ENCODE data around the gene RTP3.

RTP3 gene

DNA sequence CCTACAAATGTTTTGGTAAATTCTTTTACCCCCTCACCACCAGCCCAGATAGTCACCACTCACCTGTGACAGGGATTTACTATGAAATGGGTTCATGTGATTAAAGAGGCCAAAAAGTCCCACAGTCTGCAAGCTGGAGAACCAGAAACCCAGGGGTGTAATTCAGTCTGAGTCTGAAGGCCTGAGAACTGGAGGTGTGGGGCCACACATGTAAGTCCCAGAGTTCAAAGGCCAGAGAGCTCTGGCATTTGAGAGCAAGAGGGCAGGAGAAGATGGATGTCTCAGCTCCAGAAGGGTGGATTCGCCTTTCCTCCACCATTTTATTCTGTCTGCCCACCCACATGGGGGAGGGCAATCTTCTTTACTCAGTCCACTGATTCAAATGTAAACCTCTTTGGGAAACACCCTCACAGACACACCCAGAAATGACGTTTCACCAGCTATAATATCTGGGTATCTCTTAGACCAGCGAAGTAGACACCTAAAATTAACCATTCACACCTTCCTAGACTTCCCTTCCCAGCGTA lies 11.9 kb downstream of the RTP3 start:
- H2BK12ac ChIP-seq (ENCODE audit: low read length): no peak overlapping the region
- H3K9me3 ChIP-seq (ENCODE audit: insufficient read depth, low read depth, low read length): no peaks in the 10 kb centered on the region
- H3K79me1 ChIP-seq (ENCODE audit: low read length): no peaks in the 10 kb centered on the region
- H3K79me2 ChIP-seq (ENCODE audit: control insufficient read depth, insufficient read depth, low read length, poor library complexity): no peaks in the 10 kb centered on the region
- H3K4me1 ChIP-seq (ENCODE audit: control insufficient read depth in 1 of 2, insufficient read depth in 2 of 2, low read length in 2 of 2): no peaks in the 10 kb centered on the region
- no peak overlapping the region for H3K18ac ChIP-seq (ENCODE audit: low read length)
- no peak overlapping the region for H3K14ac ChIP-seq (ENCODE audit: low read length)
- no peak overlapping the region for H2AFZ ChIP-seq (ENCODE audit: insufficient read depth, low read length, poor library complexity)
- no peak overlapping the region for H2BK120ac ChIP-seq (ENCODE audit: insufficient read depth, low read length, poor library complexity)
- no peak overlapping the region for H4K8ac ChIP-seq (ENCODE audit: low read depth, low read length)
- no peak overlapping the region for H3K4me2 ChIP-seq (ENCODE audit: low read length)
- no peak overlapping the region for H3K4me3 ChIP-seq (ENCODE audit: low read depth, low read length)
- no peak overlapping the region for H2AK5ac ChIP-seq (ENCODE audit: low read length)
- no peak overlapping the region for H3K27ac ChIP-seq (ENCODE audit: low read depth, low read length)
- H3K27me3 ChIP-seq (ENCODE audit: insufficient read depth, low read length): no peaks in the 10 kb centered on the region
- no peak overlapping the region for H3K9ac ChIP-seq (ENCODE audit: low read length)
- H2BK5ac ChIP-seq (ENCODE audit: low read depth, low read length, poor library complexity): no peak overlapping the region
- no peak overlapping the region for H4K91ac ChIP-seq (ENCODE audit: low read depth, low read length)
- WGBS (ENCODE audit: extremely low coverage, insufficient coverage, insufficient read length): no CpG with 5 or more reads among the region's 4 CpGs
- H4K12ac ChIP-seq (ENCODE audit: low read depth, low read length): no peak overlapping the region
- no peak for DNase-seq
- H3K4ac ChIP-seq (ENCODE audit: low read depth, low read length): no peak overlapping the region
- H3K23ac ChIP-seq (ENCODE audit: low read length): no peak overlapping the region
- no peaks in the 10 kb centered on the region for H3K36me3 ChIP-seq (ENCODE audit: control insufficient read depth in 1 of 2, insufficient read depth in 2 of 2, low read length in 2 of 2)

DNA sequence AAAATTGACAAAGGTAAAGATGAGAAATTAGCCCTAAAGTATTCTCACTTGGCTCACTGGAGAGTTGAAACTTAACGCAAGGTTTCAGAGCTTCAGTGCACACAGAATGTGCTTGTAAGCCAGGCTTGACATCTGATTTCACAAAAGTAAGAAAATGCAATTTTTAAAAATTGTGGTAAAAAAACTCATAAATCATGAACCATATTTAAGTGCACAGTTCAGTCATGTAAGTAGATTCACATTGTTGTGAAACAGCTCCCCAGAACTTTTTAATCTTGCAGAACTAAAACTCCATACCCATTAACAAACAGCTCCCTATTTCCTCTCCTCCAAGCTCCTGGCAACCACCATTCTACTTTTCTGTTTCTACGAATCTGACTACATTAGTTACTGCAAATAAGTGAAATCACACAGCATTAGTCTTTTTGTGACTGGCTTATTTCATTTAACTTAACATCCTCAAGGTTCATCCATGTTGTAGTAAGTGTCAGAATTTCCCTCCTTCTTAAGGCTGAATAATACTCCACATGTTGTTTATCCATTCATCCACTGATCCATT lies 14.5 kb downstream of the RTP3 start:
- no peaks in the 10 kb centered on the region for H3K79me2 ChIP-seq (ENCODE audit: control insufficient read depth, insufficient read depth, low read length, poor library complexity)
- H3K9ac ChIP-seq (ENCODE audit: low read length): no peak overlapping the region
- no peak overlapping the region for H2AK5ac ChIP-seq (ENCODE audit: low read length)
- no peak overlapping the region for H3K23ac ChIP-seq (ENCODE audit: low read length)
- H3K27ac ChIP-seq (ENCODE audit: low read depth, low read length): no peak overlapping the region
- no peak overlapping the region for H2BK120ac ChIP-seq (ENCODE audit: insufficient read depth, low read length, poor library complexity)
- no peaks in the 10 kb centered on the region for H3K4me1 ChIP-seq (ENCODE audit: control insufficient read depth in 1 of 2, insufficient read depth in 2 of 2, low read length in 2 of 2)
- no peak for DNase-seq
- no peak overlapping the region for H4K8ac ChIP-seq (ENCODE audit: low read depth, low read length)
- no peak overlapping the region for H3K4me3 ChIP-seq (ENCODE audit: low read depth, low read length)
- H3K4ac ChIP-seq (ENCODE audit: low read depth, low read length): no peak overlapping the region
- no peak overlapping the region for H2BK12ac ChIP-seq (ENCODE audit: low read length)
- no peak overlapping the region for H4K12ac ChIP-seq (ENCODE audit: low read depth, low read length)
- H3K27me3 ChIP-seq (ENCODE audit: insufficient read depth, low read length): no peaks in the 10 kb centered on the region
- no peak overlapping the region for H3K18ac ChIP-seq (ENCODE audit: low read length)
- WGBS (ENCODE audit: extremely low coverage, insufficient coverage, insufficient read length): no CpG with 5 or more reads among the region's 2 CpGs
- no peaks in the 10 kb centered on the region for H3K79me1 ChIP-seq (ENCODE audit: low read length)
- no peaks in the 10 kb centered on the region for H3K9me3 ChIP-seq (ENCODE audit: insufficient read depth, low read depth, low read length)
- H2AFZ ChIP-seq (ENCODE audit: insufficient read depth, low read length, poor library complexity): no peak overlapping the region
- no peak overlapping the region for H3K4me2 ChIP-seq (ENCODE audit: low read length)
- H2BK5ac ChIP-seq (ENCODE audit: low read depth, low read length, poor library complexity): no peak overlapping the region
- no peak overlapping the region for H3K14ac ChIP-seq (ENCODE audit: low read length)
- H3K36me3 ChIP-seq (ENCODE audit: control insufficient read depth in 1 of 2, insufficient read depth in 2 of 2, low read length in 2 of 2): no peaks in the 10 kb centered on the region
- H4K91ac ChIP-seq (ENCODE audit: low read depth, low read length): no peak overlapping the region

DNA sequence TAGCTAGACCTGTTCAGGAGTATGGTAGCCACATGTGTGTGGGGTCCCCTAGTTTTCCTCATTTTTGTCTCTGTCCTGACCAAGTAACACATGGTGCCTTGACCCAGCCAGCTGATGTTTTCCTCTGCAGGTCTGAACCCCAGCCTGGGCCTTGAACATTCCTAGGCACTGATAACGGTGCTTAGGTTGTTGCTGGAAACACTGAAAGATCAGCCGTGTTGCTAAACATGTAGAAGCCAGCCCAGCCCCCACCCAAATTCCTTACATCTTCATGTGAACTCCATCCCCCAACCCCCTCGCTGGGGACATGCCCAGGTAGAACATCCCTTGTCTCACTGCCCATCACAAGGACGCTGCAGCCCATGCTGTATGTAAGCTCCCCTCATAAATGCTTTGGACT lies 18.7 kb downstream of the RTP3 start:
- Histone ChIP-seq H3K27ac (ENCODE audit: low read depth, low read length) (no peak overlapping the region), H3K27me3 (ENCODE audit: insufficient read depth, low read length) (no peaks in the 10 kb centered on the region), H4K12ac (ENCODE audit: low read depth, low read length) (no peak overlapping the region), H3K4me1 (ENCODE audit: control insufficient read depth in 1 of 2, insufficient read depth in 2 of 2, low read length in 2 of 2) (no peaks in the 10 kb centered on the region), H3K9me3 (ENCODE audit: insufficient read depth, low read depth, low read length) (no peaks in the 10 kb centered on the region), H3K18ac (ENCODE audit: low read length) (no peak overlapping the region), H3K4ac (ENCODE audit: low read depth, low read length) (no peak overlapping the region), H2AFZ (ENCODE audit: insufficient read depth, low read length, poor library complexity) (no peak overlapping the region), H3K4me3 (ENCODE audit: low read depth, low read length) (no peak overlapping the region), H3K9ac (ENCODE audit: low read length) (no peak overlapping the region), H4K8ac (ENCODE audit: low read depth, low read length) (no peak overlapping the region), H3K79me1 (ENCODE audit: low read length) (no peaks in the 10 kb centered on the region), H3K79me2 (ENCODE audit: control insufficient read depth, insufficient read depth, low read length, poor library complexity) (no peaks in the 10 kb centered on the region), H2BK12ac (ENCODE audit: low read length) (no peak overlapping the region), H2AK5ac (ENCODE audit: low read length) (no peak overlapping the region), H2BK5ac (ENCODE audit: low read depth, low read length, poor library complexity) (no peak overlapping the region), H3K23ac (ENCODE audit: low read length) (no peak overlapping the region), H3K36me3 (ENCODE audit: control insufficient read depth in 1 of 2, insufficient read depth in 2 of 2, low read length in 2 of 2) (no peaks in the 10 kb centered on the region), H3K14ac (ENCODE audit: low read length) (no peak overlapping the region), H2BK120ac (ENCODE audit: insufficient read depth, low read length, poor library complexity) (no peak overlapping the region), H3K4me2 (ENCODE audit: low read length) (no peak overlapping the region), H4K91ac (ENCODE audit: low read depth, low read length) (no peak overlapping the region)
- DNase-seq: no peak
- WGBS (ENCODE audit: extremely low coverage, insufficient coverage, insufficient read length): no CpG with 5 or more reads among the region's 4 CpGs

DNA sequence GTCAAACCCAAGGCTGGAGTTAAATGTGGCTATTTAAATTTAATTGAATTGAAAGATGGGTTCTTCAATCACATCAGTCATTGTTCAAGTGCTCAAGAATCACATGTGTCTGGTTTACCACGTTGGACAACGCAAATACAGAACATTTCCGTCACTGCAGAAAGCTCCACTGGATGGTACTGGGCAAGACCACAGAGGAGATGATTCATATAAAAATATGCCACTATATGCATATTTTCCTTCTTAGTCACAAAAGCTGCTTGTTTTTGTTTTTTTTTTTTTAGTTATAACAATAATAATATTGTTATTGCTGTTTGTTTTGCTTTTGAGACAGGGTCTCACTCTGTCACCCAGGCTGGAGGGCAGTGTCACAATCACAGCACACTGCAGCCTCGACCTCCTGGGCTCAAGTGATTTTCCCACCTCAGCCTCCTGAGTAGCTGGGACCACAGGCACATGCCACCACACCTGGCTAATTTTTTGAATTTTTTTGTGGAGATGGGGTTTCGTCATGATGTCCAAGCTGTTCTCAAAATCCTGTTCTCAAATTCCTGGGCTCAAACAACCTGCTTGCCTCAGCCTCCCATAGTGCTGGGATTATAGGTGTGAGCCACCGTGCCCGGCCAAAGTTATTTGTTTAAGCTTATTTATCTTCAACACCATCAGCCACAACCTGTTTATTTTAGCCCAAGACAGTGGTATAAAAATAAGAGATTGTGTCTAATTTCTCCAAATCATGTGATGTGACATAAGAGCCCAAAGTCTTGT lies 19.4 kb downstream of the RTP3 start:
- Histone ChIP-seq H2BK5ac (ENCODE audit: low read depth, low read length, poor library complexity) (no peak overlapping the region), H3K4ac (ENCODE audit: low read depth, low read length) (no peak overlapping the region), H2BK12ac (ENCODE audit: low read length) (no peak overlapping the region), H3K4me1 (ENCODE audit: control insufficient read depth in 1 of 2, insufficient read depth in 2 of 2, low read length in 2 of 2) (no peaks in the 10 kb centered on the region), H2AK5ac (ENCODE audit: low read length) (no peak overlapping the region), H4K12ac (ENCODE audit: low read depth, low read length) (no peak overlapping the region), H2AFZ (ENCODE audit: insufficient read depth, low read length, poor library complexity) (no peak overlapping the region), H3K23ac (ENCODE audit: low read length) (no peak overlapping the region), H3K14ac (ENCODE audit: low read length) (no peak overlapping the region), H3K9ac (ENCODE audit: low read length) (no peak overlapping the region), H3K4me3 (ENCODE audit: low read depth, low read length) (no peak overlapping the region), H3K36me3 (ENCODE audit: control insufficient read depth in 1 of 2, insufficient read depth in 2 of 2, low read length in 2 of 2) (no peaks in the 10 kb centered on the region), H3K27me3 (ENCODE audit: insufficient read depth, low read length) (no peaks in the 10 kb centered on the region), H3K79me2 (ENCODE audit: control insufficient read depth, insufficient read depth, low read length, poor library complexity) (no peaks in the 10 kb centered on the region), H3K4me2 (ENCODE audit: low read length) (no peak overlapping the region), H3K9me3 (ENCODE audit: insufficient read depth, low read depth, low read length) (no peaks in the 10 kb centered on the region), H2BK120ac (ENCODE audit: insufficient read depth, low read length, poor library complexity) (no peak overlapping the region), H3K27ac (ENCODE audit: low read depth, low read length) (no peak overlapping the region), H3K18ac (ENCODE audit: low read length) (no peak overlapping the region), H3K79me1 (ENCODE audit: low read length) (no peaks in the 10 kb centered on the region), H4K8ac (ENCODE audit: low read depth, low read length) (no peak overlapping the region), H4K91ac (ENCODE audit: low read depth, low read length) (no peak overlapping the region)
- DNase-seq: peak in 1 of 2 donors; percentile 46
- no CpG with 5 or more reads among the region's 7 CpGs for WGBS (ENCODE audit: extremely low coverage, insufficient coverage, insufficient read length)
